ENCODE results near the gene IFT43. TPM values are rescaled to one million over a fixed set of nuclear protein-coding genes. Genes with fewer than 3 reads are reported as not detected.

IFT43 gene
- total and polyA plus RNA-seq, 4 donors: 42.1 to 64.0 (median 53.4) TPM

GRCh38 chr14:76090616-76091391 is 105.2 kb downstream of the IFT43 start:
- H3K27me3 ChIP-seq (ENCODE audit: control insufficient read depth in 1 of 2, insufficient read depth in 2 of 2, low read length in 1 of 2): no peaks in the 10 kb centered on the region
- H3K4me1 ChIP-seq (ENCODE audit: control insufficient read depth in 1 of 2, insufficient read depth in 2 of 2, low read length in 2 of 2): no peaks in the 10 kb centered on the region
- intact Hi-C loops (cut with DNase I): no loop called here
- no peaks in the 10 kb centered on the region for H3K36me3 ChIP-seq (ENCODE audit: control insufficient read depth in 1 of 2, insufficient read depth in 2 of 2, low read length in 1 of 2)
- WGBS, 2 donors: 61 to 65% methylated on average over 16 of the region's 16 CpGs
- ATAC-seq (ENCODE audit: low FRiP score) (peak; percentile 80), DNase-seq (no peak)
- H3K27ac ChIP-seq (ENCODE audit: low read depth in 1 of 2, low read length in 2 of 2): no peak overlapping the region
- no peak overlapping the region for H3K4me3 ChIP-seq (ENCODE audit: low read length in 2 of 2)
- no peaks in the 10 kb centered on the region for H3K9me3 ChIP-seq (ENCODE audit: control insufficient read depth, low read length)

DNA sequence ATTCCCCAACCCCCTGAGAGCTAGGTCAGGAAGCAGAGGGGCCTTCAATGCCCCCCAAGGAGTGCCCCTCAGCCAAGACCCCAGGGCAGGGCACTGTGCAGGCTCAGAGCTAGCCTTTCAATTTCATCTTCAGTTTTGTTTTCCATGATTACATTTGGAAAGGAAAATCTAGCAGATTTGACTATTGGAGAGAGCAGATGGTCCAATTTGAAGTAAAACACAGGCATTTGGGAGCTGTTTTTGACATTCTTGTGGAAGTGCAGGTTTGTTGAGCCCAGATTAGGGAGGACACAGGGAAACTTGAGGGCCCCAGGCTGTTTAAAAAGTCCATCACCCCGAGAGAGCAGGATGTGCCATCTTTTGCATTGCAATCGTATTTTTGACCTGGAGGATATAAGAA is 107.5 kb downstream of the IFT43 start:
- H3K4me1 ChIP-seq (ENCODE audit: control insufficient read depth in 1 of 2, insufficient read depth in 2 of 2, low read length in 2 of 2): no peaks in the 10 kb centered on the region
- no peaks in the 10 kb centered on the region for H3K36me3 ChIP-seq (ENCODE audit: control insufficient read depth in 1 of 2, insufficient read depth in 2 of 2, low read length in 1 of 2)
- DNase-seq: no peak
- intact Hi-C loops (cut with DNase I): no loop called here
- H3K4me3 ChIP-seq (ENCODE audit: low read length in 2 of 2): no peak overlapping the region
- no peaks in the 10 kb centered on the region for H3K27me3 ChIP-seq (ENCODE audit: control insufficient read depth in 1 of 2, insufficient read depth in 2 of 2, low read length in 1 of 2)
- H3K27ac ChIP-seq (ENCODE audit: low read depth in 1 of 2, low read length in 2 of 2): no peak overlapping the region
- WGBS, 2 donors: 74 to 83% methylated on average over 2 of the region's 2 CpGs
- no peak for ATAC-seq (ENCODE audit: low FRiP score)
- H3K9me3 ChIP-seq (ENCODE audit: control insufficient read depth, low read length): no peaks in the 10 kb centered on the region

GRCh38 chr14:76096257-76096656 is 110.7 kb downstream of the IFT43 start:
- Histone ChIP-seq H3K36me3 (ENCODE audit: control insufficient read depth in 1 of 2, insufficient read depth in 2 of 2, low read length in 1 of 2) (no peaks in the 10 kb centered on the region), H3K4me1 (ENCODE audit: control insufficient read depth in 1 of 2, insufficient read depth in 2 of 2, low read length in 2 of 2) (peaks cover 0 to 3% of the 10 kb centered on the region in 2 donors), H3K27ac (ENCODE audit: low read depth in 1 of 2, low read length in 2 of 2) (no peak overlapping the region), H3K27me3 (ENCODE audit: control insufficient read depth in 1 of 2, insufficient read depth in 2 of 2, low read length in 1 of 2) (no peaks in the 10 kb centered on the region), H3K4me3 (ENCODE audit: low read length in 2 of 2) (no peak overlapping the region), H3K9me3 (ENCODE audit: control insufficient read depth, low read length) (no peaks in the 10 kb centered on the region)
- 88 to 92% methylated on average over 5 of the region's 5 CpGs for WGBS, 2 donors
- no peak for ATAC-seq (ENCODE audit: low FRiP score)
- intact Hi-C loops (cut with DNase I): no loop called here
- DNase-seq: no peak

DNA sequence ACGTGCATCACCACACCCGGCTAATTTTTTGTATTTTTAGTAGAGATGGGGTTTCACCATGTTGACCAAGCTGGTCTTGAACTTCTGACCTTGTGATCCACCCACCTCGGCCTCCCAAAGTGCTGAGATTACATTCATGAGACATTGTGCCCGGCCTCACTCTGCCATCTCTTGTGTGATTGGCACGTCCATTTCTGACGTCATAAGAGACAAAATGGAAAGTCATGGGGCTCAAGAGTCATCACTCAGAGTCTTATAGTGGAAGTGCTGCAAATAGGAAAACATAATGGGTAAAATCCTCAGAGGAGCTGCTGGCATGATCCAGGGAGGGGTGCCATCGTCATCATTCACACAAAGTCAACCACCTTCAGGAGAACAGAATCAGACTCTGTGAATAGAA is 112.0 kb downstream of the IFT43 start:
- DNase-seq (no peak), ATAC-seq (ENCODE audit: low FRiP score) (no peak)
- intact Hi-C loops (cut with DNase I): no loop called here
- Histone ChIP-seq H3K27me3 (ENCODE audit: control insufficient read depth in 1 of 2, insufficient read depth in 2 of 2, low read length in 1 of 2) (no peaks in the 10 kb centered on the region), H3K4me3 (ENCODE audit: low read length in 2 of 2) (no peak overlapping the region), H3K36me3 (ENCODE audit: control insufficient read depth in 1 of 2, insufficient read depth in 2 of 2, low read length in 1 of 2) (no peaks in the 10 kb centered on the region), H3K4me1 (ENCODE audit: control insufficient read depth in 1 of 2, insufficient read depth in 2 of 2, low read length in 2 of 2) (peaks cover 0 to 4% of the 10 kb centered on the region in 2 donors), H3K27ac (ENCODE audit: low read depth in 1 of 2, low read length in 2 of 2) (no peak overlapping the region), H3K9me3 (ENCODE audit: control insufficient read depth, low read length) (no peaks in the 10 kb centered on the region)
- WGBS, 2 donors: 88 to 89% methylated on average over 7 of the region's 7 CpGs

GRCh38 chr14:76098047-76098446 is 112.5 kb downstream of the IFT43 start:
- ATAC-seq (ENCODE audit: low FRiP score) (no peak), DNase-seq (no peak)
- Histone ChIP-seq H3K9me3 (ENCODE audit: control insufficient read depth, low read length) (no peaks in the 10 kb centered on the region), H3K4me1 (ENCODE audit: control insufficient read depth in 1 of 2, insufficient read depth in 2 of 2, low read length in 2 of 2) (peaks cover 0 to 4% of the 10 kb centered on the region in 2 donors), H3K4me3 (ENCODE audit: low read length in 2 of 2) (no peak overlapping the region), H3K36me3 (ENCODE audit: control insufficient read depth in 1 of 2, insufficient read depth in 2 of 2, low read length in 1 of 2) (no peaks in the 10 kb centered on the region), H3K27ac (ENCODE audit: low read depth in 1 of 2, low read length in 2 of 2) (no peak overlapping the region), H3K27me3 (ENCODE audit: control insufficient read depth in 1 of 2, insufficient read depth in 2 of 2, low read length in 1 of 2) (no peaks in the 10 kb centered on the region)
- intact Hi-C loops (cut with DNase I): no loop called here
- 87 to 88% methylated on average over 8 of the region's 8 CpGs for WGBS, 2 donors

- Histone ChIP-seq H3K4me1 (ENCODE audit: control insufficient read depth in 1 of 2, insufficient read depth in 2 of 2, low read length in 2 of 2) (peaks cover 0 to 4% of the 10 kb centered on the region in 2 donors), H3K9me3 (ENCODE audit: control insufficient read depth, low read length) (no peaks in the 10 kb centered on the region), H3K4me3 (ENCODE audit: low read length in 2 of 2) (no peak overlapping the region), H3K27me3 (ENCODE audit: control insufficient read depth in 1 of 2, insufficient read depth in 2 of 2, low read length in 1 of 2) (no peaks in the 10 kb centered on the region), H3K27ac (ENCODE audit: low read depth in 1 of 2, low read length in 2 of 2) (no peak overlapping the region), H3K36me3 (ENCODE audit: control insufficient read depth in 1 of 2, insufficient read depth in 2 of 2, low read length in 1 of 2) (no peaks in the 10 kb centered on the region)
- intact Hi-C loops (cut with DNase I): no loop called here
- ATAC-seq (ENCODE audit: low FRiP score): no peak
- WGBS, 2 donors: 80 to 82% methylated on average over 28 of the region's 28 CpGs
- no peak for DNase-seq
Measured at GRCh38 chr14:76098916-76099675, 113.5 kb downstream of the IFT43 start.

DNA sequence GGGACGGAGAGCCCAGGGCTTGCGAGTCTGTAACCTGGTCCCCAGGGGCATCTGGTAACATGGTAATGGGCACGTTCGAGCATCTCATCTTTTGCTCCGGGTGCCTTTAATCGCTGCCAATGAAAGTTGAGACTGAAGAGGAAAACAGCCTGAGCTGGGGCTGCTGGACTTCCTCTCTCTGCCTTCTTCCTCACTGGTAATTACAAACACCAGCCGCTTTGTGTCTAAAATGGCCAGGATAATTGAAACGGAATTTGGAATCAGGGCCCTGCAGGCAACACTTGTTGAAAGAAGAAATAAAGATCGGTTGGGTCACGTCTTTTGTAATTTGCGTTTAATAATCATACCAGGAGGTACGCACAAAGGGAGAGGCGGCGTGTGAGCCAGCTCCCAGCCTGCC is 114.7 kb downstream of the IFT43 start:
- no peaks in the 10 kb centered on the region for H3K36me3 ChIP-seq (ENCODE audit: control insufficient read depth in 1 of 2, insufficient read depth in 2 of 2, low read length in 1 of 2)
- intact Hi-C loops (cut with DNase I): no loop called here
- 72 to 89% methylated on average over 14 of the region's 14 CpGs for WGBS, 2 donors
- DNase-seq (no peak), ATAC-seq (ENCODE audit: low FRiP score) (no peak)
- peaks cover 0 to 4% of the 10 kb centered on the region in 2 donors for H3K4me1 ChIP-seq (ENCODE audit: control insufficient read depth in 1 of 2, insufficient read depth in 2 of 2, low read length in 2 of 2)
- no peak overlapping the region for H3K27ac ChIP-seq (ENCODE audit: low read depth in 1 of 2, low read length in 2 of 2)
- no peaks in the 10 kb centered on the region for H3K9me3 ChIP-seq (ENCODE audit: control insufficient read depth, low read length)
- no peak overlapping the region for H3K4me3 ChIP-seq (ENCODE audit: low read length in 2 of 2)
- H3K27me3 ChIP-seq (ENCODE audit: control insufficient read depth in 1 of 2, insufficient read depth in 2 of 2, low read length in 1 of 2): no peaks in the 10 kb centered on the region

DNA sequence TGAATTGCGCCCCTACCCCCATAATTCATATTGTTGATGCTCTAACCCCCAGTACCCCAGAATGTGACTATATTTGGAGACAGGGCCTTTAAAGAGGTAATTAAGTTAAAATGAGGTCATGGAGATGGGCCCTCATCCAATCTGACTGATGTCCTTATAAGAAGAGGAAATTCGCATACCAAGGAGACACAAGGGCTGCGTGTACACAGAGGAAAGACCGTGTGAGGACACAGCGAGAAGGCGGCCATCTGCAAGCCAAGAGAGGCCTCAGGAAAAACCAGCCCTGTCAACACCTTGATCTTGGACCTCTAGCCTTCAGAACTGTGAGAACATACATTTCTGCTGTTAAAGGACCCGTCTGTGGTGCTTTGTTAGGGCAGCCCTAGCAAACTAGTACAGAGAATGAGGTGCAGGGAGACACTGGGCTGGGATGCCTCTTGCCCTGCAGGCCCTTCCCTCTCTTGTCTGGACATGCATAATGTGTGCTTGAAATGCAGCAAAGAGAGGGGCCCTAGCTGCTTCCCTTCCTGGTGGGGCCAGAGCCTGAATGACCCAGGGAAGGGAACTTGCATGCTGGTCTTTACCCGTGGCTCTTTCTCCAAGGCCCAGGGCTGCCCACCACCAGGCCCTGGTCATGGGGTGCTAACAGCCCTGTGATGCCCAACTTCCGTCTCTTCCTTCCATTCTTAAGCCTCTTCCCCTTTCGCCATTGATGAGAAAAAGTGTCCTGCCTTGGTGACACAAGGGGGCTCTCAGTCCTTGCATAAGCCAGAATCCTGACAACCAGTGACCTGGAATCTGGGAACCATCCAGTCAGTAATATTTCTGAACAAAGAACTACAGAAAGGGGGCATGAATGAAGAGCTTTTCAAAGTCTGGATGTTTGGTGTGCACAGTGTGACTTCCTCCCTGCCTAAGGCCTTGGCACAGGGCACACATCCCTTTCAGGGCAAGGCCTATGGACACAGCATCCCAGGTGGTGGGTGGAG is 116.1 kb downstream of the IFT43 start:
- H3K4me1 ChIP-seq (ENCODE audit: control insufficient read depth in 1 of 2, insufficient read depth in 2 of 2, low read length in 2 of 2): peaks cover 0 to 4% of the 10 kb centered on the region in 2 donors
- DNase-seq (no peak), ATAC-seq (ENCODE audit: low FRiP score) (no peak)
- intact Hi-C loops (cut with DNase I): no loop called here
- no peaks in the 10 kb centered on the region for H3K36me3 ChIP-seq (ENCODE audit: control insufficient read depth in 1 of 2, insufficient read depth in 2 of 2, low read length in 1 of 2)
- H3K4me3 ChIP-seq (ENCODE audit: low read length in 2 of 2): no peak overlapping the region
- 40 to 44% methylated on average over 10 of the region's 10 CpGs for WGBS, 2 donors
- no peak overlapping the region for H3K27ac ChIP-seq (ENCODE audit: low read depth in 1 of 2, low read length in 2 of 2)
- H3K9me3 ChIP-seq (ENCODE audit: control insufficient read depth, low read length): no peaks in the 10 kb centered on the region
- no peaks in the 10 kb centered on the region for H3K27me3 ChIP-seq (ENCODE audit: control insufficient read depth in 1 of 2, insufficient read depth in 2 of 2, low read length in 1 of 2)

All from aorta (tissue), 5 donors.